NCI-H2196 treated with DMSO at 0.1 percent for 48 hours (cell line): ENCODE data around the gene TMEM231.

Experiments
- DNase-seq: peaks from one replicate; lab custom pipeline; 2025; ENCODE audit not compliant: unreplicated experiment; lab: John Stamatoyannopoulos, UW

TMEM231 gene

DNA sequence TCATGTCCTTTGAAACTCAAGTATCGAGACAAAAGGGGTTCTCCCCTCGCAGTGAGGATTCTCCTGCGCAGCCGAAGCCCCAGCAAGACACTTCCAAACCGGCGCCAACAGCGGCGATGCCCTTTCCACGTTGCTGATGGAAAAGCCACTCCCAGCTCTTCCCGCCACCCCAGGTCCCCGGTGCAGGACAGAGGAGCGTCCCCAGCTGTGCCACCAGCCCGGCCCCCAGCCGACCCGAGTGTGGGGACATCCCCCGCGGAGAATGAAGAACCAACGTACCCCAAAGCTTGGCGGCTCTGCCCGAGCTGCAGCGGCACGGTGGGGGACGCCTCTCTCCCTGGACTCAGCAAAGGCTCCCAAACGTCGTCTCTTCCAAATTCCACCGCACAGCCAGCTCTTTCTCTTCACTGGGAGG, 61.4 kb downstream of the TMEM231 start:
- no peak for DNase-seq

DNA sequence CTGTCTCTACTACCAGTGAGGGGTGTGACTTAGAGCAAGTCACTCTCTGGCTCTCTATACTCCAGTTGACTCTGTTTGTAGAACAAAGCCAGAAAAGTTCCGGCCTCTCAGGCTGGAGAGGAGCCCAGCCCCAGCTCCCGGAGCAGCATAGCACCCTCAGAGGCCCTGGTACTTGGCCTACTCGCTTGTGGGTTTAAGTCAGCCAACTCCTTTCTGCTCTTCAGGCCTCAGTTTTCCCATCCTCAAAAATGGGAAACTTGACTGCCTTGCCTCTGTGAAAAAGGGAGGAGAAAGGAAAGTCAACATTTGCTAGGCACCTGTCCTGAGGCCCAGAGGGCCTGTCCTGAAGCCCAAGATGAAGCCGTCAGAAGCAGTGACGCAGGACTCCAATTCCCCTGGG, 61.9 kb downstream of the TMEM231 start:
- DNase-seq: no peak

DNA sequence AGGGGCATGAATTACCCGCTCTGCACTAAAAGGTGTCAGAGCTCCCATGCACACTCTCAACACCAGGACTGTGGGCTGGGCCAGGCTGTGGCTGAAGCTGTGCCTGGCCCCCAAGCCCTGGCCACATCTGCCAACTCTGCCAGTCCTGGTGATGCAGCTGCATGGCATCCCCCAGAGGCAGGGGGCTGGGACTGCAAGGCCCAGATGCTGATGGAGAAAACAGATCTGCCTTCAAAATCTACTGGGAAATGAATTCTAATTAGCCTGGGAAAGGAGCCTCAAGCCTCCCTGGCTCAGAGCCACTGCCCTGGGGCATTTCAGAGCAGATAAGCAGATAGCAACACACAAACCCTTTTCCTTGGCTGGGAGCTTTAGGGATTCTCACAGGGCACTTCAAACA, 64.2 kb downstream of the TMEM231 start:
- peak; percentile 68 for DNase-seq

DNA sequence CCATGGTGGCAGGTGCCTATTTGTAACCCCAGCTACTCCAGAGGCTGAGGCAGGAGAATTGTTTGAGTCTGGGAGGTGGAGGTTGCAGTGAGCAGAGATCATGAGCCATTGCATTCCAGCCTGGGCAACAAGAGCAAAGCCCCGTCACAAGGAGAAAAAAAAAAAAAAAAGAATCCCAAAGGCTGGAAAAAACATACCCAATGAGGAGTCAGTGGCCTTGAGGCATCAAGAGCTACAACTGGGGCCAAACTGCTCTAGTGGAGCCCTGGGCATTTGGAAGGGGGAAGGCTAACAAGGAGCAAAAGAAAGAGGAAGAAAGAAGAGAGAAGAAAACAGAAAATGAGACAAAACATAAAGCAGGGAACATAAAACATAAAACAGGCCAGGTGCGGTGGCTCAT, 67.7 kb downstream of the TMEM231 start:
- DNase-seq: no peak
